Measurements from ENCODE around the gene P2RX1.

The P2RX1 gene

DNA sequence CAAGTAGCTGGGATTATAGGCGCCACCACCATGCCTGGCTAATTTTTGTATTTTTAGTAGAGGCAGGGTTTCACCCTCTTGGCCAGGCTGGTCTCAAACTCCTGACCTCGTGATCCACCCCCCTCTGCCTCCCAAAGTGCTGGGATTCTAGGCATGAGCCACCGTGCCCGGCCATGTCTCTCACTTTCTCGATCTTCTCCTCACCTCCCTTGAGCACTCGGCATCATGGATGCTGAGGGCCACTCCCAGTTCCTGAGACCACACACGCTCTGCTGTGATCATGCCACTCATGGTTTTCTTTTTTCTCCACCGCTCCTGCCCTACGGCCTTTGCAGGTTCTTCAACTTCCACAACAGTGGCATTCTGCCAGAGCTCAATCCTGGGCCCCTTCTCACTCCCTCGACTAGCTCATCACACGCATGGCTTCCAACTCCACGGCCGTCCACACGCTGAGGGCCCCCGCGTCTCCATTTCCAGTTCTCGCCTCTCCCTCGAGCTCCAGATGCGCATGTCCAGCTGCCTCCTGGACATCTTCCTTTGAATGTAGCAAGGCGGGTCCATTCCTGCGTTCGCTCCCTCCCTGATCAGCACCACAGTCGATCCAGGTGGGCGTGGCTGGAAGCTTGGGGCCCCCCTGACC, 64.7 kb downstream of the P2RX1 start:
- ATAC-seq, result no peak
- TF ChIP-seq ZFP30 (CRISPR knock-in tag; IDR thresholded peaks at IDR 0.05) (no peak), TOX (CRISPR knock-in tag; IDR thresholded peaks at IDR 0.05; ENCODE audit: borderline replicate concordance) (no peak), CSDC2 (CRISPR knock-in tag; IDR thresholded peaks at IDR 0.05) (no peak), SNAI2 (CRISPR knock-in tag; IDR thresholded peaks at IDR 0.05) (no peak), RARB (CRISPR knock-in tag; IDR thresholded peaks at IDR 0.05) (no peak), PPARA (CRISPR knock-in tag; IDR thresholded peaks at IDR 0.05; ENCODE audit: borderline replicate concordance) (no peak), GLIS3 (CRISPR knock-in tag; IDR thresholded peaks at IDR 0.05) (no peak), ZNF565 (CRISPR knock-in tag; conservative IDR thresholded peaks at IDR 0.05; ENCODE audit: low read depth) (no peak), ZC3H10 (CRISPR knock-in tag; IDR thresholded peaks at IDR 0.05) (no peak), ZNF8 (CRISPR knock-in tag; IDR thresholded peaks at IDR 0.05) (no peak), ZFP3 (CRISPR knock-in tag; IDR thresholded peaks at IDR 0.05) (no peak), TCF4 (CRISPR knock-in tag; IDR thresholded peaks at IDR 0.05; ENCODE audit: borderline replicate concordance) (no peak), ZNF70 (CRISPR knock-in tag; IDR thresholded peaks at IDR 0.05) (no peak), ISL1 (CRISPR knock-in tag; IDR thresholded peaks at IDR 0.05) (no peak)
- TF ChIP-seq, protein P1, sequence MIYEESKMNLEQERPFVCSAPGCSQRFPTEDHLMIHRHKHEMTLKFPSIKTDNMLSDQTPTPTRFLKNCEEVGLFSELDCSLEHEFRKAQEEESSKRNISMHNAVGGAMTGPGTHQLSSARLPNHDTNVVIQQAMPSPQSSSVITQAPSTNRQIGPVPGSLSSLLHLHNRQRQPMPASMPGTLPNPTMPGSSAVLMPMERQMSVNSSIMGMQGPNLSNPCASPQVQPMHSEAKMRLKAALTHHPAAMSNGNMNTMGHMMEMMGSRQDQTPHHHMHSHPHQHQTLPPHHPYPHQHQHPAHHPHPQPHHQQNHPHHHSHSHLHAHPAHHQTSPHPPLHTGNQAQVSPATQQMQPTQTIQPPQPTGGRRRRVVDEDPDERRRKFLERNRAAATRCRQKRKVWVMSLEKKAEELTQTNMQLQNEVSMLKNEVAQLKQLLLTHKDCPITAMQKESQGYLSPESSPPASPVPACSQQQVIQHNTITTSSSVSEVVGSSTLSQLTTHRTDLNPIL (CRISPR knock-in tag; IDR thresholded peaks at IDR 0.05; ENCODE audit: low read depth), result no peak
- TF ChIP-seq, protein P2, sequence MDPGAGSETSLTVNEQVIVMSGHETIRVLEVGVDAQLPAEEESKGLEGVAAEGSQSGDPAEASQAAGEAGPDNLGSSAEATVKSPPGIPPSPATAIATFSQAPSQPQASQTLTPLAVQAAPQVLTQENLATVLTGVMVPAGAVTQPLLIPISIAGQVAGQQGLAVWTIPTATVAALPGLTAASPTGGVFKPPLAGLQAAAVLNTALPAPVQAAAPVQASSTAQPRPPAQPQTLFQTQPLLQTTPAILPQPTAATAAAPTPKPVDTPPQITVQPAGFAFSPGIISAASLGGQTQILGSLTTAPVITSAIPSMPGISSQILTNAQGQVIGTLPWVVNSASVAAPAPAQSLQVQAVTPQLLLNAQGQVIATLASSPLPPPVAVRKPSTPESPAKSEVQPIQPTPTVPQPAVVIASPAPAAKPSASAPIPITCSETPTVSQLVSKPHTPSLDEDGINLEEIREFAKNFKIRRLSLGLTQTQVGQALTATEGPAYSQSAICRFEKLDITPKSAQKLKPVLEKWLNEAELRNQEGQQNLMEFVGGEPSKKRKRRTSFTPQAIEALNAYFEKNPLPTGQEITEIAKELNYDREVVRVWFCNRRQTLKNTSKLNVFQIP (CRISPR knock-in tag; IDR thresholded peaks at IDR 0.05; ENCODE audit: borderline replicate concordance, low read depth), result no peak
- TF ChIP-seq, protein P3, sequence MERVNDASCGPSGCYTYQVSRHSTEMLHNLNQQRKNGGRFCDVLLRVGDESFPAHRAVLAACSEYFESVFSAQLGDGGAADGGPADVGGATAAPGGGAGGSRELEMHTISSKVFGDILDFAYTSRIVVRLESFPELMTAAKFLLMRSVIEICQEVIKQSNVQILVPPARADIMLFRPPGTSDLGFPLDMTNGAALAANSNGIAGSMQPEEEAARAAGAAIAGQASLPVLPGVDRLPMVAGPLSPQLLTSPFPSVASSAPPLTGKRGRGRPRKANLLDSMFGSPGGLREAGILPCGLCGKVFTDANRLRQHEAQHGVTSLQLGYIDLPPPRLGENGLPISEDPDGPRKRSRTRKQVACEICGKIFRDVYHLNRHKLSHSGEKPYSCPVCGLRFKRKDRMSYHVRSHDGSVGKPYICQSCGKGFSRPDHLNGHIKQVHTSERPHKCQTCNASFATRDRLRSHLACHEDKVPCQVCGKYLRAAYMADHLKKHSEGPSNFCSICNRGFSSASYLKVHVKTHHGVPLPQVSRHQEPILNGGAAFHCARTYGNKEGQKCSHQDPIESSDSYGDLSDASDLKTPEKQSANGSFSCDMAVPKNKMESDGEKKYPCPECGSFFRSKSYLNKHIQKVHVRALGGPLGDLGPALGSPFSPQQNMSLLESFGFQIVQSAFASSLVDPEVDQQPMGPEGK (CRISPR knock-in tag; IDR thresholded peaks at IDR 0.05; ENCODE audit: borderline replicate concordance), result no peak
- TF ChIP-seq, protein P4, sequence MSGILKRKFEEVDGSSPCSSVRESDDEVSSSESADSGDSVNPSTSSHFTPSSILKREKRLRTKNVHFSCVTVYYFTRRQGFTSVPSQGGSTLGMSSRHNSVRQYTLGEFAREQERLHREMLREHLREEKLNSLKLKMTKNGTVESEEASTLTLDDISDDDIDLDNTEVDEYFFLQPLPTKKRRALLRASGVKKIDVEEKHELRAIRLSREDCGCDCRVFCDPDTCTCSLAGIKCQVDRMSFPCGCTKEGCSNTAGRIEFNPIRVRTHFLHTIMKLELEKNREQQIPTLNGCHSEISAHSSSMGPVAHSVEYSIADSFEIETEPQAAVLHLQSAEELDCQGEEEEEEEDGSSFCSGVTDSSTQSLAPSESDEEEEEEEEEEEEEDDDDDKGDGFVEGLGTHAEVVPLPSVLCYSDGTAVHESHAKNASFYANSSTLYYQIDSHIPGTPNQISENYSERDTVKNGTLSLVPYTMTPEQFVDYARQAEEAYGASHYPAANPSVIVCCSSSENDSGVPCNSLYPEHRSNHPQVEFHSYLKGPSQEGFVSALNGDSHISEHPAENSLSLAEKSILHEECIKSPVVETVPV (CRISPR knock-in tag; IDR thresholded peaks at IDR 0.05), result no peak
- TF ChIP-seq, protein P5, sequence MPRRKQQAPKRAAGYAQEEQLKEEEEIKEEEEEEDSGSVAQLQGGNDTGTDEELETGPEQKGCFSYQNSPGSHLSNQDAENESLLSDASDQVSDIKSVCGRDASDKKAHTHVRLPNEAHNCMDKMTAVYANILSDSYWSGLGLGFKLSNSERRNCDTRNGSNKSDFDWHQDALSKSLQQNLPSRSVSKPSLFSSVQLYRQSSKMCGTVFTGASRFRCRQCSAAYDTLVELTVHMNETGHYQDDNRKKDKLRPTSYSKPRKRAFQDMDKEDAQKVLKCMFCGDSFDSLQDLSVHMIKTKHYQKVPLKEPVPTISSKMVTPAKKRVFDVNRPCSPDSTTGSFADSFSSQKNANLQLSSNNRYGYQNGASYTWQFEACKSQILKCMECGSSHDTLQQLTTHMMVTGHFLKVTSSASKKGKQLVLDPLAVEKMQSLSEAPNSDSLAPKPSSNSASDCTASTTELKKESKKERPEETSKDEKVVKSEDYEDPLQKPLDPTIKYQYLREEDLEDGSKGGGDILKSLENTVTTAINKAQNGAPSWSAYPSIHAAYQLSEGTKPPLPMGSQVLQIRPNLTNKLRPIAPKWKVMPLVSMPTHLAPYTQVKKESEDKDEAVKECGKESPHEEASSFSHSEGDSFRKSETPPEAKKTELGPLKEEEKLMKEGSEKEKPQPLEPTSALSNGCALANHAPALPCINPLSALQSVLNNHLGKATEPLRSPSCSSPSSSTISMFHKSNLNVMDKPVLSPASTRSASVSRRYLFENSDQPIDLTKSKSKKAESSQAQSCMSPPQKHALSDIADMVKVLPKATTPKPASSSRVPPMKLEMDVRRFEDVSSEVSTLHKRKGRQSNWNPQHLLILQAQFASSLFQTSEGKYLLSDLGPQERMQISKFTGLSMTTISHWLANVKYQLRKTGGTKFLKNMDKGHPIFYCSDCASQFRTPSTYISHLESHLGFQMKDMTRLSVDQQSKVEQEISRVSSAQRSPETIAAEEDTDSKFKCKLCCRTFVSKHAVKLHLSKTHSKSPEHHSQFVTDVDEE (CRISPR knock-in tag; IDR thresholded peaks at IDR 0.05), result no peak

DNA sequence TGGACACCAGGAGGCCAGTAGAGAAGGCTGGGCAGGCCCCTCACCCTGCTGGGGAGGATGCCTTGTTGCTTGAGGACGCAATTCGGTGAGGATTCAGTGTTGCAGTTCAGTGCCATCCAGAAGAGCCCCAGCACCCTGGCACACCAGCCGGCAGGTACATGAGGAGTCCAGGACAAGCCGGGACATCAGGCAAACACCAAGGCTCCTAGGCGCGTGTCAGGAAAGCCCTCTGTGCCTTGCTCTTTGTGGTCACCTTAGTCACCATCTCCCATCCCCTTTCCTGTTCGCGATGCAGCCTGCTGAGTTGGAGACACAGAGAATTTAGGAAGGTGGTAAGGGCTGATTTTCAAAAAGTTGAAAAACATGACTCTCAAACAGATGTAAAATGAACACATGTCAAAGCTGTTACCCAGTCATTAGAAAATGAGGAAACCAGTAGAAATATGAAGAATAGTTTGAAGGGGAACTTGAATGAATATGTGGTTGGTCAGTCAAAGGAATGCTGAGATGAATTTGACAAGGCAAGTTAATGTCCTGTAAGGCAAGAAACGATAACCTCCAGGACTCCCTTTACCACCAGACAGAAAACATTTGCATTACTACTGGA, 67.9 kb downstream of the P2RX1 start:
- no peak for TF ChIP-seq ZNF70 (CRISPR knock-in tag; IDR thresholded peaks at IDR 0.05)
- TF ChIP-seq ISL1 (CRISPR knock-in tag; IDR thresholded peaks at IDR 0.05), result no peak
- no peak for TF ChIP-seq ESRRG (CRISPR knock-in tag; IDR thresholded peaks at IDR 0.05)
- no peak for TF ChIP-seq SNAI2 (CRISPR knock-in tag; IDR thresholded peaks at IDR 0.05)
- no peak for TF ChIP-seq ZC3H10 (CRISPR knock-in tag; IDR thresholded peaks at IDR 0.05)
- no peak for TF ChIP-seq ZFP30 (CRISPR knock-in tag; IDR thresholded peaks at IDR 0.05)
- TF ChIP-seq GLIS3 (CRISPR knock-in tag; IDR thresholded peaks at IDR 0.05), result no peak
- TF ChIP-seq, protein P1 (CRISPR knock-in tag; IDR thresholded peaks at IDR 0.05; ENCODE audit: low read depth), result no peak
- TF ChIP-seq, protein P3 (CRISPR knock-in tag; IDR thresholded peaks at IDR 0.05; ENCODE audit: borderline replicate concordance), result no peak
- no peak for TF ChIP-seq TOX (CRISPR knock-in tag; IDR thresholded peaks at IDR 0.05; ENCODE audit: borderline replicate concordance)
- no peak for TF ChIP-seq TCF4 (CRISPR knock-in tag; IDR thresholded peaks at IDR 0.05; ENCODE audit: borderline replicate concordance)
- ATAC-seq, result no peak

Data from SK-N-SH treated with all-trans-retinoic acid at 6 μM for 48 hours (cell line).